ENCODE data around the gene ZBTB17.

Gene ZBTB17

GRCh38 chr1:15998929-15999328 lies 23.0 kb upstream of the ZBTB17 start:
- H3K4me3 ChIP-seq (ENCODE audit: low read length) = no peak overlapping the region
- DNase-seq (ENCODE audit: low read depth) = no peak
- TF ChIP-seq CTCF (IDR thresholded peaks at IDR 0.05; ENCODE audit: insufficient read depth, low read depth, low read length, missing control alignments) = no peak

GRCh38 chr1:15997637-15998280 lies 21.9 kb upstream of the ZBTB17 start:
- H3K4me3 ChIP-seq (ENCODE audit: low read length) = no peak overlapping the region
- TF ChIP-seq CTCF (IDR thresholded peaks at IDR 0.05; ENCODE audit: insufficient read depth, low read depth, low read length, missing control alignments) = no peak
- no peak for DNase-seq (ENCODE audit: low read depth)

GRCh38 chr1:15997076-15997585 lies 21.2 kb upstream of the ZBTB17 start:
- H3K4me3 ChIP-seq (ENCODE audit: low read length) = no peak overlapping the region
- TF ChIP-seq CTCF (IDR thresholded peaks at IDR 0.05; ENCODE audit: insufficient read depth, low read depth, low read length, missing control alignments) = no peak
- DNase-seq (ENCODE audit: low read depth) = no peak

- H3K4me3 ChIP-seq (ENCODE audit: low read length) = no peak overlapping the region
- peak; percentile 77 for TF ChIP-seq CTCF (IDR thresholded peaks at IDR 0.05; ENCODE audit: insufficient read depth, low read depth, low read length, missing control alignments)
- DNase-seq (ENCODE audit: low read depth) = peak; percentile 68
These were observed 18.9 kb upstream of the ZBTB17 start for GRCh38 chr1:15994590-15995351.

- TF ChIP-seq CTCF (IDR thresholded peaks at IDR 0.05; ENCODE audit: insufficient read depth, low read depth, low read length, missing control alignments) = no peak
- H3K4me3 ChIP-seq (ENCODE audit: low read length) = no peak overlapping the region
- no peak for DNase-seq (ENCODE audit: low read depth)
These were observed 18.2 kb upstream of the ZBTB17 start for GRCh38 chr1:15994081-15994480.

GRCh38 chr1:15993666-15994065 lies 17.8 kb upstream of the ZBTB17 start:
- H3K4me3 ChIP-seq (ENCODE audit: low read length) = no peak overlapping the region
- no peak for TF ChIP-seq CTCF (IDR thresholded peaks at IDR 0.05; ENCODE audit: insufficient read depth, low read depth, low read length, missing control alignments)
- no peak for DNase-seq (ENCODE audit: low read depth)
